ENCODE measurements around the gene PDK2.

DNA sequence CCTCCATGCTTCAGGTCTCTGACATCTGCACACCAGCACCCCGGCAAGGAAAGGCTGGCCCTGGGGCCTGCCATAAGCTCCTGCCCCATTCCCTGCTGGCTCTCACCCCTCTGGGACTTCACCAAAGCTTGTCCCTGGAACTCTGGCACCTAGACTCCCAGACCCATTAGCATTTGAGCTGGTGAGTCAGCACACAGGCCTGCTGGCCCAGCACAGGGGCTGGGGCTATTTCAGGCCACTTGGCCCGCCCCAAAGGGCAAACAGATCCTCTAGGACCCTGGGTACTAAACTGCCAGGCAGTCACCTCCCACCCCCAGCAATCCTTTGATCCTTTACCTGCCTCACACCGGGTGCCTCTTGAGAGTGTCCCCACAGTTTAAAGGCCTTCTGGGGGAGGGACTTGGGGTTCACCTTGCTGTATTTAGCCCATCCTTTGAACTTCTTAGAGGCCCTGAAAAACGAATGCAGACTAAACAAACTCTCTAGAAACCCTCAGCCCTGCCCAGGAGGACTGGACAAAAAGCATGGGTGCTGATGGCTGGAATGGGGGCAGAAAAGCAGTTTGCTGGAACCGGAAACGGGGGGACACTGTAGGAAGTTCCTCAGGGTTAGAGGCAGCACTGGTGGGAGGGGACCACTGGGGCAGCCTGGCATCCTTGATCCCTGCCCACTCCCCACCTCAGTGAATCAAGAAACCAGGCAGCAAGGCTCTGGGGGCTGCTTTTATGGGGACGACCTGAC lies 38.0 kb downstream of the PDK2 start:
- TF ChIP-seq BHLHE40 (IDR thresholded peaks at IDR 0.05; ENCODE audit: borderline replicate concordance) (no peak), ARNT (IDR thresholded peaks at IDR 0.05) (no peak), FOXA1 (IDR thresholded peaks at IDR 0.05) (no peak), SP1 (IDR thresholded peaks at IDR 0.05) (no peak), CTBP1 (IDR thresholded peaks at IDR 0.05; ENCODE audit: borderline replicate concordance) (no peak), TARDBP (IDR thresholded peaks at IDR 0.05) (no peak), LEF1 (IDR thresholded peaks at IDR 0.05; ENCODE audit: borderline replicate concordance) (no peak), FOXM1 (IDR thresholded peaks at IDR 0.05; ENCODE audit: borderline replicate concordance) (no peak), HDGF (IDR thresholded peaks at IDR 0.05; ENCODE audit: borderline replicate concordance) (no peak), FOXK2 (IDR thresholded peaks at IDR 0.05) (no peak), ELF4 (IDR thresholded peaks at IDR 0.05) (no peak), PKNOX1 (IDR thresholded peaks at IDR 0.05) (no peak), NFRKB (IDR thresholded peaks at IDR 0.05) (no peak)

Measured in HEK293T (cell line).